Erythroblast (primary cell): ENCODE results near the gene SSTR1.

Experiments used
- GATA1 ChIP-seq: IDR thresholded peaks from 2 replicates; pipeline ENCODE4 v1.6.1; 2011; ENCODE audit warnings: low read depth, mild to moderate bottlenecking, control low read depth, low read length, moderate library complexity
- POLR2A ChIP-seq: IDR thresholded peaks from 2 replicates; pipeline ENCODE4 v1.6.1; 2011; ENCODE audit warnings: mild to moderate bottlenecking, low read length

DNA sequence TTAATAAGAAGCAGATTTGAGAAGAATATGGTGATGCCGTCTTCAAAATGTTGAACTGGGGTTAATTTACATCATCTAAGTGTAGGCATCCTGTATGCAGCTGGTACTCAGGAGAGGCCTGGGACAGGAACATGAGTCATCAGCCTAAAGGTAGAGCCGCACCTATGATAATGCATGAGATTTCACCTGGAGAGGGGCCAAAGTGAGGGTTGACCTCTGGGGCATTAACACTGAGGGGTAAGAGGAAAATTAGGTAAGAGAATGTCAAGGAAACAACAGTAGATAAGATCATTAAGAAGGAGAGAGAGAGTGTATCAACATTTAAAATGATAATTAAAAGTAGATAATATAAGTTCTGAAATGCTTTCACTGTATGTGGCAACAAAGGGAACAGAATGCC is 20.2 kb upstream of the SSTR1 start:
- no peak for TF ChIP-seq POLR2A
- no peak for TF ChIP-seq GATA1
